Mucosa of descending colon (tissue), 3 donors: ENCODE results near the gene PLCB4. TPM values are rescaled to one million over a fixed set of nuclear protein-coding genes. Genes with fewer than 3 reads are reported as not detected.

Experiments
- ATAC-seq: fragments of 200-7000 bp; cut with Tn5 transposase; one replicate; pipeline ENCODE4 v1.9.1; 2020; ENCODE audit warnings: mild to moderate bottlenecking, moderate library complexity
- DNase-seq, 3 donors: peaks; one replicate each; pipeline ENCODE4 v3.0.0-alpha.2; 2020
- H3K36me3 ChIP-seq: fragments of 200-600 bp; one replicate; pipeline ENCODE4 v1.8.0; 2021; ENCODE audit warnings: low read depth, mild to moderate bottlenecking
- H3K4me1 ChIP-seq: fragments of 200-600 bp; one replicate; pipeline ENCODE4 v1.8.0; 2021; ENCODE audit warnings: low read depth, mild to moderate bottlenecking
- H3K4me3 ChIP-seq: fragments of 200-600 bp; one replicate; pipeline ENCODE4 v1.8.0; 2021; ENCODE audit warnings: mild to moderate bottlenecking
- H3K9me3 ChIP-seq: fragments of 200-600 bp; one replicate; pipeline ENCODE4 v1.8.0; 2021; ENCODE audit warnings: mild to moderate bottlenecking
- intact Hi-C, 2 donors: fragments of 100-400 bp; cut with DNase I in 1 of 2; cut with micrococcal nuclease in 1 of 2; formaldehyde crosslinking; loops; one replicate each; pipeline versions ENCODE4 v1.11.0 to v1.11.1; 2022; cut with DNase I, micrococcal nuclease
- total RNA-seq, 3 donors: library from RNA; stranded (reverse); fragmentation: NEBNext Ultra II Directional in 2 of 3; extraction: Animal tissue kit (Norgen Biotek cat#: 25700) in 2 of 3; gene quantifications; one replicate each; pipeline versions ENCODE4 v1.2.1 to v1.2.4, GENCODE V29; 2021 to 2023
- TF ChIP-seq, protein P1 (sequence below): fragments of 200-600 bp; IDR thresholded peaks from one replicate; pipeline ENCODE4 v1.8.0; 2022; ENCODE audit warnings: antibody characterized with exemption, mild to moderate bottlenecking
- donor health status: DM: no; HTN: no; CAD: no; lungs with moderate emphysema.
- donor health status: DM: no; HTN: no; CAD: no.
- donor health status: DM: no; HTN: yes; CAD: no.

Gene PLCB4
- total RNA-seq, 3 donors from 2014 or later = 37.8 to 55.0 (median 51.2) TPM

DNA sequence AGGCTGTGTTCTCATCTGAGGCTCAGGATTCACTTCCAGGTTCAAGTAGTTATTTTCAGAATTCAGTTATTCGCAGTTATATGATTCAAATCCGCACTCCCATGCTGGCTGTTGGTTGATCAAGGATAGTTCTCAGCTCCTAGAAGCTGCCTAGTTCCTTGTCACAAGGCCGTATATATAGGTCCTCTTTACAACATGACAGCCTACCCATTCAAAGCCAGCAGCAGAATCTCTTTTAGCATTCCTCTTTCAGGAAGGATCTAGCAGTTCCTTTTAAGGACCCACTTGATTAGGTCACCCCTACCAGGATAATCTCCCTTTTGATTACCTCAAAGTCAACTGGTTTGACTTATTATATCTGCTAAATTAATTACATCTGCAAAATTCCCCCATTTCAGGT lies 421.7 kb downstream of the PLCB4 start:
- Histone ChIP-seq H3K4me1 (no peaks in the 10 kb centered on the region), H3K4me3 (no peak overlapping the region), H3K36me3 (no peaks in the 10 kb centered on the region), H3K9me3 (no peaks in the 10 kb centered on the region)
- intact Hi-C loops = no loop called here
- DNase-seq (no peak), ATAC-seq (no peak)
- TF ChIP-seq, protein P1, sequence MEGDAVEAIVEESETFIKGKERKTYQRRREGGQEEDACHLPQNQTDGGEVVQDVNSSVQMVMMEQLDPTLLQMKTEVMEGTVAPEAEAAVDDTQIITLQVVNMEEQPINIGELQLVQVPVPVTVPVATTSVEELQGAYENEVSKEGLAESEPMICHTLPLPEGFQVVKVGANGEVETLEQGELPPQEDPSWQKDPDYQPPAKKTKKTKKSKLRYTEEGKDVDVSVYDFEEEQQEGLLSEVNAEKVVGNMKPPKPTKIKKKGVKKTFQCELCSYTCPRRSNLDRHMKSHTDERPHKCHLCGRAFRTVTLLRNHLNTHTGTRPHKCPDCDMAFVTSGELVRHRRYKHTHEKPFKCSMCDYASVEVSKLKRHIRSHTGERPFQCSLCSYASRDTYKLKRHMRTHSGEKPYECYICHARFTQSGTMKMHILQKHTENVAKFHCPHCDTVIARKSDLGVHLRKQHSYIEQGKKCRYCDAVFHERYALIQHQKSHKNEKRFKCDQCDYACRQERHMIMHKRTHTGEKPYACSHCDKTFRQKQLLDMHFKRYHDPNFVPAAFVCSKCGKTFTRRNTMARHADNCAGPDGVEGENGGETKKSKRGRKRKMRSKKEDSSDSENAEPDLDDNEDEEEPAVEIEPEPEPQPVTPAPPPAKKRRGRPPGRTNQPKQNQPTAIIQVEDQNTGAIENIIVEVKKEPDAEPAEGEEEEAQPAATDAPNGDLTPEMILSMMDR = no peak

DNA sequence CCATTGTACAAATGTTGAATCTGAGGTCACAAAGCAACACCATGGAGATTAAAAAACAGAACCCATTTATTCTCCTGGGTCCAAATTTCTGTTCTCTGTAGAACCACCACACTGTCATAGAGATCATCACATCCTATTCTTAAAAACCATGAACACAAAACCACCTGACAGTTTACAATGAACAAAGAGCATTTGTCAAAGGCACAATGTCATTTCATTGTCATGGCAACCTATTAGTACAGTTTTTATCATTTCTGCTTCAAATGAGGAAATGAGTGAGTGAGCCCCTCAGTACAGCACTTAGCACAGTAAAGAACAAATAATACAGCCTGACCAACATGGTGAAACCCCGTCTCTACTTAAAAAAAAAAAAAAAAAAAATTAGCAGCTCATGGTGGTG lies 422.4 kb downstream of the PLCB4 start:
- Histone ChIP-seq H3K36me3 (no peaks in the 10 kb centered on the region), H3K4me3 (no peak overlapping the region), H3K4me1 (no peaks in the 10 kb centered on the region), H3K9me3 (no peaks in the 10 kb centered on the region)
- intact Hi-C loops = no loop called here
- TF ChIP-seq, protein P1 = no peak
- no peak for DNase-seq
- no peak for ATAC-seq

GRCh38 chr20:9492067-9492466 lies 423.2 kb downstream of the PLCB4 start:
- no peaks in the 10 kb centered on the region for H3K9me3 ChIP-seq
- no peak for ATAC-seq
- H3K36me3 ChIP-seq = no peaks in the 10 kb centered on the region
- intact Hi-C loops = no loop called here
- TF ChIP-seq, protein P1 = no peak
- DNase-seq = no peak
- H3K4me1 ChIP-seq = no peaks in the 10 kb centered on the region
- no peak overlapping the region for H3K4me3 ChIP-seq

GRCh38 chr20:9493803-9494202 lies 424.9 kb downstream of the PLCB4 start:
- intact Hi-C loops = no loop called here
- Histone ChIP-seq H3K4me1 (no peaks in the 10 kb centered on the region), H3K4me3 (no peak overlapping the region), H3K36me3 (no peaks in the 10 kb centered on the region), H3K9me3 (no peaks in the 10 kb centered on the region)
- TF ChIP-seq, protein P1 = no peak
- DNase-seq (no peak), ATAC-seq (no peak)

DNA sequence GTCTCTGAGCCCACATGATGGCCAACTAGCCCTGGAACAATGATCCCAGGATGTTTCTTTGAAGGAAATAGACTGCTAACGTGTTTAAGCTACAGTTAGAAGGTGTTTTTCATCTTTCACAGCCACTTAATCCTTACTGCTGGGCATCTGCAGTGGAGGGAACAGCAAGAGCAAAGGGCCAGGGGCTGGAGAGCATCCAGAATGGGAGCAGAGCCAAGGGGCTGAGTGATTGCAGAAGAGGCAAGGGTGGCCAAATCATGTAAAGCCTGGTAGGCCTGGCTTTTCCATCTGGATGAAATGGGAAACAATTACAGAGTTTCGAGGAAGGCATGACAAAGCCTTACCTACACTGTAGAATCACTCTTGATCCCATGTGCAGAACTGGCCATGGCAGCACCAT lies 426.8 kb downstream of the PLCB4 start:
- TF ChIP-seq, protein P1 = no peak
- no peaks in the 10 kb centered on the region for H3K36me3 ChIP-seq
- intact Hi-C loops = no loop called here
- DNase-seq (no peak), ATAC-seq (no peak)
- H3K4me1 ChIP-seq = no peaks in the 10 kb centered on the region
- no peak overlapping the region for H3K4me3 ChIP-seq
- no peaks in the 10 kb centered on the region for H3K9me3 ChIP-seq

GRCh38 chr20:9496155-9496554 lies 427.3 kb downstream of the PLCB4 start:
- intact Hi-C loops = no loop called here
- ATAC-seq = no peak
- no peak overlapping the region for H3K4me3 ChIP-seq
- H3K36me3 ChIP-seq = no peaks in the 10 kb centered on the region
- H3K9me3 ChIP-seq = no peaks in the 10 kb centered on the region
- peaks cover 2% of the 10 kb centered on the region for H3K4me1 ChIP-seq
- TF ChIP-seq, protein P1 = no peak
- DNase-seq = no peak
